GM12891 (cell line): Measurements from ENCODE around the gene BAIAP2.

Experiments used
- DNase-seq: peaks from one replicate; pipeline ENCODE4 v3.0.0; 2011; ENCODE audit warnings: low spot score; ENCODE audit not compliant: insufficient read length
- FAIRE-seq: peaks from 2 replicates; lab custom pipeline; 2011; peaks lifted over from hg19 to GRCh38; lab: Jason Lieb, UNC
- PAX5 ChIP-seq: IDR thresholded peaks from 2 replicates; pipeline ENCODE4 v1.6.1; 2011; ENCODE audit warnings: low read length, moderate library complexity, mild to moderate bottlenecking; ENCODE audit not compliant: insufficient read depth, severe bottlenecking
- POLR2A ChIP-seq: IDR thresholded peaks from 2 replicates; pipeline ENCODE4 v1.6.1; 2011; ENCODE audit warnings: low read depth, low read length, control low read depth
- POLR2AphosphoS5 ChIP-seq: IDR thresholded peaks from 2 replicates; pipeline ENCODE4 v1.6.1; 2011; ENCODE audit warnings: low read depth, low read length, control low read depth
- POU2F2 ChIP-seq: IDR thresholded peaks from 2 replicates; pipeline ENCODE4 v1.6.1; 2011; ENCODE audit warnings: low read depth, mild to moderate bottlenecking, control low read depth, low read length, moderate library complexity
- SPI1 ChIP-seq: IDR thresholded peaks from 2 replicates; pipeline ENCODE4 v1.6.1; 2011; ENCODE audit warnings: low read depth, low read length, control low read depth
- TAF1 ChIP-seq: IDR thresholded peaks from 2 replicates; pipeline ENCODE4 v1.6.1; 2011; ENCODE audit warnings: low read depth, low read length, control low read depth

Gene BAIAP2

GRCh38 chr17:81037026-81037797, 2.3 kb downstream of the BAIAP2 start:
- TF ChIP-seq POLR2A (no peak), SPI1 (no peak), POLR2AphosphoS5 (no peak), PAX5 (no peak), POU2F2 (no peak), TAF1 (no peak)
- no peak for FAIRE-seq
- DNase-seq: no peak

- FAIRE-seq (no peak), DNase-seq (no peak)
- TF ChIP-seq POU2F2 (no peak), PAX5 (no peak), POLR2A (no peak), POLR2AphosphoS5 (no peak), SPI1 (no peak), TAF1 (no peak)
Measured at GRCh38 chr17:81037798-81038733, 3.1 kb downstream of the BAIAP2 start.

- TF ChIP-seq POLR2A (no peak), POU2F2 (no peak), SPI1 (no peak)
- FAIRE-seq: no peak
Measured at GRCh38 chr17:81039096-81039495, 4.1 kb downstream of the BAIAP2 start.

GRCh38 chr17:81039854-81040758, 5.2 kb downstream of the BAIAP2 start:
- DNase-seq: no peak
- TF ChIP-seq POU2F2 (no peak), PAX5 (no peak), SPI1 (no peak), POLR2A (no peak), TAF1 (no peak), POLR2AphosphoS5 (no peak)
- no peak for FAIRE-seq

More at GRCh38 chr17:81039096-81039495, 4.1 kb downstream of the BAIAP2 start:
- no peak for DNase-seq

- DNase-seq: peak; percentile 66
- no peak for TF ChIP-seq SPI1
- TF ChIP-seq POLR2AphosphoS5: no peak
- no peak for TF ChIP-seq TAF1
- no peak for TF ChIP-seq POLR2A
- TF ChIP-seq PAX5: no peak
- no peak for FAIRE-seq
Measured at GRCh38 chr17:81040791-81041337, 5.9 kb downstream of the BAIAP2 start.

- FAIRE-seq (no peak), DNase-seq (no peak)
- TF ChIP-seq POLR2A: no peak
- TF ChIP-seq POU2F2: no peak
- no peak for TF ChIP-seq SPI1
- no peak for TF ChIP-seq POLR2AphosphoS5
- no peak for TF ChIP-seq PAX5
- TF ChIP-seq TAF1: no peak
Measured at GRCh38 chr17:81042606-81043005, 7.7 kb downstream of the BAIAP2 start.

GRCh38 chr17:81043319-81043724, 8.4 kb downstream of the BAIAP2 start:
- no peak for DNase-seq
- TF ChIP-seq POLR2AphosphoS5: no peak
- TF ChIP-seq POLR2A: no peak
- no peak for TF ChIP-seq TAF1
- no peak for TF ChIP-seq SPI1
- no peak for FAIRE-seq

GRCh38 chr17:81043725-81044427, 8.9 kb downstream of the BAIAP2 start:
- TF ChIP-seq SPI1 (no peak), PAX5 (no peak), POLR2A (no peak), POLR2AphosphoS5 (no peak), POU2F2 (no peak), TAF1 (no peak)
- DNase-seq: no peak
- no peak for FAIRE-seq

GRCh38 chr17:81044428-81044763, 9.4 kb downstream of the BAIAP2 start:
- FAIRE-seq (no peak), DNase-seq (no peak)
- TF ChIP-seq POLR2A (no peak), POU2F2 (no peak), PAX5 (no peak), POLR2AphosphoS5 (no peak), SPI1 (no peak), TAF1 (no peak)
